GM13977 (cell line): ENCODE results near the gene WAS.

Experiments used
- DNase-seq: peaks from one replicate; pipeline ENCODE4 v3.0.0; 2012; ENCODE audit warnings: low spot score
- in situ Hi-C: fragments of 300-500 bp; cut with MboI; formaldehyde crosslinking; loops from one replicate; pipeline ENCODE4 v1.12.0; 2022; ENCODE audit warnings: low sequenced_read_pairs, low pct_unique_long_range_greater_than_20kb, mixed read lengths, inconsistent platforms; ENCODE audit not compliant: unreplicated experiment
- TF ChIP-seq, protein P1 (sequence below): IDR thresholded peaks from 2 replicates; pipeline ENCODE4 v1.5.1; 2012; ENCODE audit warnings: mild to moderate bottlenecking, control low read depth; ENCODE audit not compliant: insufficient read depth; ENCODE audit errors: extremely low read depth, missing control alignments

The WAS gene

DNA sequence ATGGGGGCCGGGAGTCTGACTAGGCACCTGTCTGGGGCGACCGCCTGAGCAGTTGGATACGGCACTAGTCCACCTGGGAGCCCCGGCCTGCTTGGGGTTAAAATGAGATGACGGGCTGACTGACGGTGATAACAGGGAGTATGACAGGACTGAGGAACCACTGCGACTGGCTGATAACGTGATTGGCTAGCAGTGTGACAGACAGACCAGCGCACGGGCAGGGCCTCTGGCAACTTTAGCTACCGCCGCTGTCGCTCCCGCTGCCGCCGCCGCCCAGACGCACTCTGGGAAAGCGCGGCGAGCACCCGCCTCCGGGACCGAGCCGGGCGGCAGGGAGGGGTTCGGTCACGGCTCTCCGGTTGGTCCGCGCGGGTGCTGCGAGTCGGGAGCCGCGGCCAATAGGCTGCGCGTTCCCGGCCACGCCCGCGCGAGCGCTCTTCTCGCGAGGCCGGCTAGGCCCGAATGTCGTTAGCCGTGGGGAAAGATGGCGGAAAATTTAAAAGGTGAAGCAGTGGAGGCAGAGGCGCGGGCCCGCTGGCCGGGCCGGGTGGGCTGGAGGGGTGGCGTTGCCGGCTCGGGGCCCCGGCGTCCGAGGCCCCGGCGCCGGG is 12.8 kb downstream of the WAS start, which contains the start of gene SUV39H1:
Gene SUV39H1 (plus strand): TSS at position 434 of the 608 bp plus-strand sequence. CDS start 51 bp downstream, at position 485.
- in situ Hi-C loops, result no loop called here
- peak; percentile 96 for DNase-seq

DNA sequence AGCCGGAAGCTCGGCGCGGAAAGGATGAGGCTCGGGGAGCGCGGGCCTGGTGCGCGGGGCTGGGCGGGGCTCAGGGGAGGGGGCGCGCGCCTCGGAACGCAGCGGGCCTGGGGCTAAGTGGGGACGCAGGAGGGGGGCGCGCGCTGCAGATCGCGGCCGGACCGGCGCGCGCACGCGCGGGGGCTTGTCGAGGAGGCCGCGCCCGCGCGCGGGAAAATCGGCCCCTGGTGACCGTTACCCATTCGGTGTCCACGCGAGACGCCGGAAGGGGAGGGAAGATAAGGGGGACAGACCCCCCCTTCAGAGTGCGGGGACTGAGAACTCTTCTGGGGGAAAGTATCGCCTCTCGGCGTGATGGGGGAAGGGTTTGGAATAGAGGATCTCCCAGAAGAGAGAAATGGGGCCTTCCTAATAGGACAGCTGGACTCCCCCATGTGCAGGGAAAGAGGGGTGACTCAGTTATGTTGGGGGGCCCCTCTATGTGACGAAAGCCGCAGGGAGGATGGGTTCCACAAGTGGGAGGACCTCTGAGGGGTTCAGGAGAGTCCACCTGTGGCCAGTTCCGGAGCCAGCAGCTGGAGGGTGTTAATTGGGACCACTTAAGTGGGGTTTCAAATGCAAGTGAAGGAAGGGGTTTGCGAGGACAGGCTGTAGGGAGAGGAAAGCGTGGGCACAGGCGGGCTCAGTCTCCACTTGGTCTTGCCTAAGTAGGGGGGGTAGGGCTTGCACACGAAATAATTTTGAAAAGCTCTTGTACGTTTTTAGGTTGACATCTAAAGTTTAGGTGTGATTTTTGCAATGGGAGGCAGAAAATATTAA is 13.5 kb downstream of the WAS start:
- in situ Hi-C loops, result no loop called here
- TF ChIP-seq, protein P1, sequence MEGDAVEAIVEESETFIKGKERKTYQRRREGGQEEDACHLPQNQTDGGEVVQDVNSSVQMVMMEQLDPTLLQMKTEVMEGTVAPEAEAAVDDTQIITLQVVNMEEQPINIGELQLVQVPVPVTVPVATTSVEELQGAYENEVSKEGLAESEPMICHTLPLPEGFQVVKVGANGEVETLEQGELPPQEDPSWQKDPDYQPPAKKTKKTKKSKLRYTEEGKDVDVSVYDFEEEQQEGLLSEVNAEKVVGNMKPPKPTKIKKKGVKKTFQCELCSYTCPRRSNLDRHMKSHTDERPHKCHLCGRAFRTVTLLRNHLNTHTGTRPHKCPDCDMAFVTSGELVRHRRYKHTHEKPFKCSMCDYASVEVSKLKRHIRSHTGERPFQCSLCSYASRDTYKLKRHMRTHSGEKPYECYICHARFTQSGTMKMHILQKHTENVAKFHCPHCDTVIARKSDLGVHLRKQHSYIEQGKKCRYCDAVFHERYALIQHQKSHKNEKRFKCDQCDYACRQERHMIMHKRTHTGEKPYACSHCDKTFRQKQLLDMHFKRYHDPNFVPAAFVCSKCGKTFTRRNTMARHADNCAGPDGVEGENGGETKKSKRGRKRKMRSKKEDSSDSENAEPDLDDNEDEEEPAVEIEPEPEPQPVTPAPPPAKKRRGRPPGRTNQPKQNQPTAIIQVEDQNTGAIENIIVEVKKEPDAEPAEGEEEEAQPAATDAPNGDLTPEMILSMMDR, result no peak
- DNase-seq, result peak; percentile 76

More for the DNA sequence above, 12.8 kb downstream of the WAS start, which contains the start of gene SUV39H1:
- TF ChIP-seq, protein P1, result no peak

DNA sequence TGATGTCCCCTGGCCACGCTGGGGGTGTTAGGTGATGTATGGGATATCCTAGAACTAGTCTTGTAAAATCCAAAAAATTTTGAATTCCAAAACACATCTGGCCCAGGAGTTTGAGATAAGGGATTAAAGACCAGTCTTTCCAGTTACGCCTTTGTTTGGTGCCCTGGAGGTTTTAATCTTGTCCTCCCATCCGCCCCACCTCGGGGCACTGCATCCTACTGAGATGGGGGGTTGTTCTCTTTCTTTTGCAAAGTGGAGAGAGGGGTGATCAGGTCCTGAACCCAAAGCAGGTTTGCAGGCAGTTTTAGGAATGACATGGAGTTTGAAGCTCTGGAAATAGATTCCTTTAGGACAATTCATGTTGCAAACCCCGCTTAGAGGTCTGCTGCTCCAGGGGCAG is 14.7 kb downstream of the WAS start:
- TF ChIP-seq, protein P1, result no peak
- in situ Hi-C loops, result no loop called here
- no peak for DNase-seq

- in situ Hi-C loops, result no loop called here
- TF ChIP-seq, protein P1, result no peak
- DNase-seq, result no peak
Measured at GRCh38 chrX:48700246-48700645, 16.6 kb downstream of the WAS start.

- in situ Hi-C loops, result no loop called here
- TF ChIP-seq, protein P1, result no peak
- peak; percentile 12 for DNase-seq
Measured at GRCh38 chrX:48700951-48701653, 17.5 kb downstream of the WAS start.

DNA sequence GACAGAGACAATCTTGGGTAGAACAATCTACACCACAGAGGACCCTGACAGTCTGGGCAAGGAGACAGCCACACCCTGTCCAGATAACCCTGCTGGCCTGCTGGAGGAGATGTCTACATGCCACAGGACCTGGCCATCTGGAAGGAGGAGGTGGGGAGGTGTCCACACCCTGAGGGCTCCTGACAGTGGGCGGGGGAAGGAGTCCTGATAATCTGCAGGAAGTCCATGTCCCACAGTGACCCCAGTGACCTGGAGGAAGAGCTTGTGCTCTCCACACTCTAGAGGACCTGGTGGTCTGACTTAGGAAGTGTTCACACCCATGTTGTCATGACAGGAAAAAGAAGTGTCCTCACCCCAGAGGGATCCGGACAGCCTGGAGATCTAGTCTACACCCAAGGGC is 18.4 kb downstream of the WAS start:
- DNase-seq, result no peak
- in situ Hi-C loops, result no loop called here
- TF ChIP-seq, protein P1, result no peak
